GM21576 (cell line): ENCODE results near the gene GABRA1.

Experiments used
- ATAC-seq: cut with Tn5 transposase; IDR thresholded peaks from one replicate; pipeline ENCODE4 v1.9.1; 2021; ENCODE audit warnings: mild to moderate bottlenecking, moderate library complexity; ENCODE audit not compliant: unreplicated experiment

GABRA1 gene

DNA sequence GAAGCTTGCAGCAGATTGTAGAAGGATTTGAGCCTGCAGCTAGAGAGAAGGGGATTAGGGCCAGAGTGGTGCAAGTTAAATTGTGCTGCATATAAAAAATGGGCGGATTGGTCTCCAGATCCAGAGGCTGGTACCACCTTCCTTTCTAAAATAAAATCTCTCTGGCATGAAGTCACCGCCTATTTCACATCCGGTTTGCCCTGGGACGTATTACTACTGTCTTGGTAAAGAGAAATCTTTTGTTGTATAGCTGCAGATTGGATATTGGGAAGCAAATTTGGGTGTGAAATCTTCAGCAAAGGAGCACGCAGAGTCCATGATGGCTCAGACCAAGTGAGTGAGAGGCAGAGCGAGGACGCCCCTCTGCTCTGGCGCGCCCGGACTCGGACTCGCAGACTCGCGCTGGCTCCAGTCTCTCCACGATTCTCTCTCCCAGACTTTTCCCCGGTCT is at the start of gene GABRA1:
GABRA1 (plus strand) TSS at position 180 of the 451 bp plus-strand sequence. CDS start 2,691 bp downstream, outside the sequence.
- ATAC-seq = no peak

DNA sequence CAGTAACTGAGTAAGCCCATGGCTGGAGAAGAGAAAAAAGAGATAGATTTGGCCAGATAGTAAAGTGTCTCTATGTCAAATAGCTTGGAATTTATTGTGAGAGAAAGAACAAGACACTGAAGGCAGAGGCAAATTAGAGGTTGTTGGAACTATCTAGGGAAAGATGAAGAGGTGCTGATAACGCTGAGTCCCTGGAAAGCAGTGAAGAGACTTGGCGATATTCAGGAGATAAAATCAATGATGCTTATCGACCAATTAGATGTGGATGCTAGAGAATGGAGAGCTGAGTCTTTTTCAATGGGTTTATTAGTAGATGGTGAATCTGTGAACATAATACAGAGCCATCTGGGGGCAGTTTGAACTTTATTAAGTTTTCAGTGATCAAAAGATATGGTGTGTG is 48.6 kb upstream of the GABRA1 start:
- ATAC-seq = no peak

DNA sequence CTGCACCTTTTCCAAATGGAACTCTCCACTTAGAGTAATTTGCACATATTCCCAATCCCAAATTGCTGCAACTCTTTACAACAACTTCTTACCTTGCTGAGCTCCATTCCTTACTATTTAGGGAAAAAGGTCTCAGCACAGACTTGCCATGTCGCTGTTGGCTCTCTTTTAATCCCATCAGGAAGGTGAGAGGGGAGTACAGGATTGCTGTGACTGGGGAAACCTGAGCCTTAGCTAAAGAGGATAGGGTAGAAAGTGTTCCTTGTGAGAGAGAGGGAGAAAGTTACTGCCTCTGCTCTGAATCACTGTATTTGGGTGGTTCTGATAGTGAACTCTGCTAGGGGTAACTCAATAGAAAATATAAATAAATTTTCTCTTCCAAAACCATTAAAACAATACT is 43.7 kb upstream of the GABRA1 start:
- no peak for ATAC-seq

DNA sequence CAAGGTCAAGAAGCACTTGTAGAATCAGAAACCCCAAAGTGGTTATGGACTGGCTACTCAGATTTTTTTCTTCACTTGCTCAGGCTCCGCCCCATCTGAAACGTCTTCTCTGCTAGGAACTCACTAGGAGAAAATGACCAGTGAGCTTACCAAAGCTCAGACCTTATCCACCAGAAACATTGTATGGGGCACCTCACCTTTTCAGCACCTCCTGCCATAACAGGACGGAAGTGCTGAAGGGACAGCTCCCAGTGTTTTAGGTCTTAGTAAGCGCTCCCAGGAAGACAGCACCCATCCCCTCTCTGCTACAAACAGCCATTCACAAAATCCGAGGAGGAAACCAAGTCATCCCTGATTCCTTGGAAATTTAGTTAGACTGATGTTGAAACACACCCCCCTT is 1.2 kb upstream of the GABRA1 start:
- no peak for ATAC-seq

DNA sequence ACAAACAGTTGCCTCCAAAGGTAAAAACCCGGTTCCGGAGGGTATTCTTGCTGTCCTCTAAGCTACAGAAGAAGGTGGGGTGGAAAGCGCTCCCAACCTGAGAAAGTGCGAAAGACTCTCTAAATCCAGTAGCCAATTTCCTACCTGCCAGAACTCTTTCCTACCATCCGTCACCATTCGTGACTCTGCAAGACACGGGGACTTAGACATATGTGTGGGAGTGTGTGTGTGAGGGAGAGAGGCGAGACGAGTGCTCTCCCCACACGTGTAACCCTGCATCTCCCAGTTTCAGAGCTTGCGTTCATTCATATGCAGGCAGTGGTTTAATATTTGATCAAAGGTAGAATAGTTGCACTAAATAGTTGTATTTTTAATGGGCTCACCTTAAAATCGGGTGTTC is 473 bp upstream of the GABRA1 start:
- ATAC-seq = no peak

DNA sequence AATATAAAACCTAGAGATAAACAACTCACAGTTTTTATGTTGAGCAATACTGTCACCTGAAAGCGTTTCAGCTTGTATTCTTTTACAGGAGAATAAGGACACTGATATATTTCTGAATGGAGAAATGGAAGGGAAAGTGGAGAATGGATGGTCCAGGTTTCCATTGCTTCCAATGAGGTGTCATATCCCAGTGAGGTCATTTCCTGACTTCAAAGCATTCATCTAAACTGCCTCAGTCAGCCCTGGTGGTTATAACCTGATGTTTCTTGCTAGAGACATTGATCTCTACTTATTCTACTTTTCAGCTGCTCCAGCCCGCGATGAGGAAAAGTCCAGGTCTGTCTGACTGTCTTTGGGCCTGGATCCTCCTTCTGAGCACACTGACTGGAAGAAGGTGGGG is 2.6 kb downstream of the GABRA1 start:
- no peak for ATAC-seq

DNA sequence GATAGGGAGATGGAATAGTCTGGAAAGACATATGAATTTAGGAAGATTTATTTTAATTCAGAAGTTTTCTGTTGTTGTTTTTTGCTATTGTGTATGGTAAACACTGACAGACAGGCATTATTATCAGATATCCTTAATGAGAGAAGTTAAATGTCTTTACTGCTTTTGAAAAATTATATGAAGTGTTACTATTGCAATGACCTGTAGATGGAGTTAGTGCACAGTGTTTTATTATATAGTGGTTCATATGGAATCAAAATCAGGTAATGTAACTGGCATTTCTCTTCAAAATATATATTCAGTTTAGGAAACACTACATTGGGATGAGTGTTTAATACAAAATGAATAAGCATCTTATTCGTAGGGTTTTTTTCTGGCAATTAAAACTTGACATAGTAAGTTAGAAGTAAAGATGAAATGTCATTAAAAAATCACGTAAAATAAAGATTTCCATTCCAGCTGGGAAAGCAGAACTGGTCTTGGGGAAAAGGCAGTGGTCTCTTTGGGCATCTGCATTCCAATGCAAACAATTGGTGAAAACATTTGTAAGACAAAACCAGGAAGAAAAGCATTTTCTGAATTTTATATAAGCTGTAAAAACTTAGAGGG is 3.9 kb downstream of the GABRA1 start:
- no peak for ATAC-seq

DNA sequence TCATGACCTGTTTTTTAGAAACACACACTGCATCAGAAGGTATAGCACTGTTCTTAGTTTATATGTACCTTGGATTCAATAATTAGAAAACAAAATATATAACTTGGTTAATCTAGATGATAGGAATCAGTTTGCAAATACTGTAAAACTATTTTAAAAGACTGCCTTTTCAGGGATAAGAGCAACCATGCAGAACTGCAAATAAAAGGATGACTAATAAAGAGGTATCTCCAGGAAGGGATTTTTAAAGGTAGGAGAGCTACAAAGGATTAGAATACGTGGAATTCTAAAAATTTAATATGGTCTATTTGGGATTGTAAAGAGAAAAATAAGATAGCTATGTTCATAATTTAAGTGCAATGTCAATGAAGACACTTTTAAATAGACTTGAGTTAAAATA is 9.4 kb downstream of the GABRA1 start:
- ATAC-seq = no peak

DNA sequence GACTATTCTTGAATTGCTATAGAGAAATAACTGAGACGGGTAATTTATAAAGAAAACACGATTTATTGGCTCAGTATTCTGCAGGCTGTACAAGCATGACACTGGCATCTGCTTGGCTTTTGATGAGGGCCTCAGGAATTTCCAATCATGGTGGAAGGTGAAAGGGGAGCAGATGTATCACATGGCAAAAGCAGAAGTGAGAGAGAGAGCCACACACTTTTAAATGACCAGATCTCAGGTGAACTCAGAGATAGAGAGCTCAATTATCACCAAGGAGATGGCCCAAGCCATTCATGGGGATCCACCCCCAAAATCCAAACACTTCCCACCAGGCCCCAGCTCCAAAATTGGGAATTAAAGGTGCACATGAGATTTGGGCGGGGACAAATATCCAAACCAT is 15.3 kb downstream of the GABRA1 start:
- ATAC-seq = no peak

DNA sequence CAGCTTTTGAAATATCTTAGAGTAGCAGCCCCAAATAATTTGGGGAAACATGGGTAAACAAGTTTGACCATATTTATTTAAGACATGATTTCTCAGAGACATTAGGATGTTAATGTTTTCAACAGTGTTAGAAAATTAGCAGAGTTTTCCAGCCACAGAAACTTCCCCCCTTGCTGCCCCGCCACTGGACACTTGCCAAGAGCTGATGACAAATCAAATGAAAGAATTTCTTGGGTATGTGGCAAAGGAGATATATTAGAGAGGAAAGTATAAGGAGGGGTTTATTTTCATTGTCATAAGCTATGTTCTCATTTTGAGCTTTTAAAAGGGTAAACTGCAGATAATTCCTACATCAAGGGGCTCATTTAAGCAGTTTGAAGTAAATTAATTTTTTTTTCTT is 15.9 kb downstream of the GABRA1 start:
- ATAC-seq = no peak

DNA sequence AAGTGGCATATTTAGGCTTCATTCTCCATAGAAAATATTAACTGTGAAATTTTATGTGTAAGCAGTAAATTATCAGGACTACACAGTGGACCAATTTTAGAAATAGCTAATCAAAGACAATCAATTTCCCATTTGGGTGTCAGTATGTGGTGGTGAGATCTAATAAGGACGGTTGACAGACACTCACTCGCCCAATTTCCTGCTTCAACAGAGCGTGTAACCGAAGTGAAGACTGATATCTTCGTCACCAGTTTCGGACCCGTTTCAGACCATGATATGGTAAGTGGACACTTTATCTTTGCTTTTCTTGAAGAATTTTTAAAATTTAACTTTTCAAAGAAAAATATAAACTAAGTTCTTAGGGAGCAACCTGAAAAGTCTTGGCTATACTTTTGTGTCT is 17.6 kb downstream of the GABRA1 start:
- no peak for ATAC-seq

DNA sequence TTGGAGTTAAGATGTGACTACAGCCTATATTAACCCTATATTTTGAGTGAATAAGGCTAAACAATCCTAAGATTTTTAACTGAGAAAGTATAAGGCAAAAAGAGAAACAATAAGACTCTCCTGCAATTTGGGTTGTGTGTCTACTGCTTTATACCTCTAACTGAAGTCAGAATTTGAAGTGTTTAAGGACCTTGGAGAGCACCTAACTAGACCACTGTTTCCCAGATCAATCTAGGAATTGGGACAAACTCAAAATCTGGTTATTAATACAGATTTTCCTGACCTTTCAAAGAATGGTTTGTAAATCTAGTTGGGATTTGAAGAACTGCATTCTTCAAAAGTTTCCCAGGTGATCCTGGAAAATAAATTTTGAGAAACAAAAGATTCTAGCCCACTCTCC is 42.1 kb downstream of the GABRA1 start:
- ATAC-seq = no peak

DNA sequence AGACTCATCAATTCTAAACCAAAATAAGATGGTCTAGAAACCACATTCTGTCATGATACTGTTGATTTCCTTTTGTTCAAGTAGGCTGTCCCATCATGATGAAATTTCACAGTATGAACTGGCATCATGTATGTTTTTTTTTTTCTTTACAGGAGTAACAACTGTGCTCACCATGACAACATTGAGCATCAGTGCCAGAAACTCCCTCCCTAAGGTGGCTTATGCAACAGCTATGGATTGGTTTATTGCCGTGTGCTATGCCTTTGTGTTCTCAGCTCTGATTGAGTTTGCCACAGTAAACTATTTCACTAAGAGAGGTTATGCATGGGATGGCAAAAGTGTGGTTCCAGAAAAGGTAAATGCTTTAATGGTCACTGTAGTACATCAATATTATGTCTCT is 47.6 kb downstream of the GABRA1 start:
- ATAC-seq = no peak

DNA sequence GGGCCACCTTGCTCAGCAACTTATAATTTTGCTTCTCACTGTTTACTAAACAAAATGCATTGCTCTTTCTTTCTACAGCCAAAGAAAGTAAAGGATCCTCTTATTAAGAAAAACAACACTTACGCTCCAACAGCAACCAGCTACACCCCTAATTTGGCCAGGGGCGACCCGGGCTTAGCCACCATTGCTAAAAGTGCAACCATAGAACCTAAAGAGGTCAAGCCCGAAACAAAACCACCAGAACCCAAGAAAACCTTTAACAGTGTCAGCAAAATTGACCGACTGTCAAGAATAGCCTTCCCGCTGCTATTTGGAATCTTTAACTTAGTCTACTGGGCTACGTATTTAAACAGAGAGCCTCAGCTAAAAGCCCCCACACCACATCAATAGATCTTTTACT is 49.1 kb downstream of the GABRA1 start:
- ATAC-seq = no peak

DNA sequence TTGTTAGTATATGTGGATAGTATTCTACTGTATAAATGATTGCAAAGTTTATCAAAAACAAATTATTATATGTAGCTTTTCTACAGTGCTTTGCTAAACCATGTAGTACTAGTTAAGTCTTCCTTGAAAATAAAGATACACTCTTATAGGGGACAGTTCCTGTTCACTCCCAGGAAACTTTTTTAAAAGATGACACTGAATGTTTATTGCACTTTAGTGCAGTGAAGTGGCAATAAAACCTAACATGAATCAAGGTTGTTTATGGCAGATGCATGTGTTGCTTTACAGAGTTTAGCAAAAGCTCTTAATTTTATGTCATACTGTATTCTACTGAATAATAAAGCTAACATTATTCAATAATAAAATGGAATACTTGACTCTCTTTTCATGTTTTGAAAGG is 51.7 kb downstream of the GABRA1 start:
- no peak for ATAC-seq

DNA sequence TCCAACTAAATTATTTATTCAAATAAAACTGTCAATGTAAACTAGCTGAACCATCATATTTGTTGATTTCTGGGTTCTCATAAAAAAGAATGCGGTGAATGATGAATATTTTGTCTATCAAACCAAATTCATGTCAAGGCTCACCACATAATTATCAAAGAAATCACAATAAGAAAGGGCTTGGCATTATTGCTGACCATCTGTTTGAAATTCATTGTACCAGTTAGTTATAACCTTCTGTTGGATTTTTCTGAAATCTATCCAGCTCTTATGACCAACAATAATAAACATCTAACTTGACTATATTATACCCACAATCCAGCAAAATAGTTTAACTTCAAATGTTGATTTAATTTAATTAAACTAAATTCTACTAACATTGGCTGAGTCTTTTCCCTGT is 53.1 kb downstream of the GABRA1 start:
- ATAC-seq = no peak

DNA sequence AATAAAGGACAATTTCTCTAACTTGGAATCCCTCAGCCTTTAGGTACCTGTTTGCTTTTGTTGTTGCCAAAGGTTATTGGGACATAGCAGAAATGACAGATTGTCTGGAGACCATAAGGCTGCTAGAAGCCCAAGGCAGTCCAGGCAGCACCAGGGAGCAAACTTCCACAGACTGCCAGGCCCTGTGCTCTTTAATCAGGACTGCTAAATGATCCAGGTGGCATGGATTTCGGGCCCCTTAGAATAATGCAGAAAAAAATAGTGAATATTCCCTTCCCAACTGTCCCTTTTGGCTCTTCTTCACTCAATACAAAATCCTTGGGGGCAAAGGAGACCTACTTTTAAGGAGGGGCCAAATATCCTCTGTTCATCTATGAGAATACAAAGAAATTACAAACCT is 73.9 kb downstream of the GABRA1 start:
- ATAC-seq = no peak

DNA sequence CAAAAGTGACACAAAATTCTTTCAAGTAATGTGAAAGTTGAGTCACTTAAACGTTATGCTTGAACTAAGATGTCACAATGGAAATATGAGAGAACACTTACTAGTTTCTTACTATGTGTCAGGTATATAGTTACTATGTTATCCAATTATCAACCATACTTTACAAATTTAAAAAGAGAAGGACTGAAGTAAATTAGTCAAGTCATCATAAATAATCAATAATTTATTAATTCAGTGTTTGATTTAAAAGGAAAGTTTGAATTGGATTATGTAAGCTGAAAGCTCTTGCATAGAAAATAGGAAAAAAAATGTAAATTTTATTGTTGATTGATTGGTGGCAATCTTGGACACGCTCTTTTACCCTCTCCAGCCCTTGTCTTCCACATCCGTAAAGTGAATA is 76.3 kb downstream of the GABRA1 start:
- ATAC-seq = no peak

DNA sequence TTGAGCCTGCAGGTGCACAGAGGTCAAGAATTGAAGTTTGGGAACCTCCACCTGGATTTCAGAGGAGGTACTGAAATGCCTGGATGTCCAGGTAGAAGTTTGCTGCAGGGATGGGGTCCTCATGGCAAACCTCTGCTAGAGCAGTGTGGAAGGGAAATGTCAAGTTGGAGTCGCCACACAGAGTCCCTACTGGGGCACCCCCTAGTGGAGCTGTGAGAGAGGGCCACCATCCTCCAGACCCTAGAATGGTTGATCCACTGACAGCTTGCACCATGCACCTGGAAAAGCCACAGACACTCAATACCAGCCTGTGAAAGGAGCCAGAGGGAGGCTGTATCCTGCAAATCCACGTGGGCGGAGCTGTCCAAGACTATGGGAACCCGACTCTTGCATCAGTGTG is 78.0 kb downstream of the GABRA1 start:
- no peak for ATAC-seq

DNA sequence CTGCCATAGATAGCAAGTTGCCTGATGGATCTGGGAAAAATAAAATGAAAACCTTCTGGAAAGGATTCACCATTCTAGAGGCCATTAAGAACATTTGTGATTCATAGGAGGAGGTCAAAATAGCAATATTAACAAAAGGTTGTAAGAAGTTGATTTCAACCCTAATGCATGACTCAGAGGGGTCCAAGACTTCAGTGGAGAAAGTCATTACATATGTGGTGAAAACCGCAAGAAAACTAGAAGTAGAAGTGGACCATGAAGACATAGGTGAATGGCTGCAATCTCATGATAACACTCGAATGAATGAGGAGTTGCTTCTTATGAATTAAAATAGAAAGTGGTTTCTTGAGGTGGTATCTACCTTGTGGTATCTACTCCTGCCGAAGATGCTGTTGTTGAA is 86.6 kb downstream of the GABRA1 start:
- ATAC-seq = no peak

DNA sequence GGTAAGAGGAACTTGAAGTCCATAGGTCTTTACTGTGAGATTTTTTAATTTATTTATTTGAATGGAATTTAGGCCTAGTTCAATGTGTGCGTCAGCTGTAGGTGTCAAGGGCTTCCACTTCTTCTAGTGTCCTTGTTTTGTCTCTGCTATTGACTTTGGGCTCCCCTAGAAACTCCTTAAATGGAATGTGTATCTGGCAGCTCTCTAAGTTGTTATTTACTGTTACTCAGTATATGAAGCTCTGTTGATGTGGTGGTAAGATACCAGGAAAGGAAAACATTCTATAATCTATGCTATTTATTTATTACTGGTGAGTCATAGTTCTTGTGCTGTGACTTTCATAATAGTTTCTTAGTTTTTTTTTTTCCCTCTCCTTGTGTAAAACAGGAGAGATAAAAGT is 97.1 kb downstream of the GABRA1 start:
- ATAC-seq = no peak

DNA sequence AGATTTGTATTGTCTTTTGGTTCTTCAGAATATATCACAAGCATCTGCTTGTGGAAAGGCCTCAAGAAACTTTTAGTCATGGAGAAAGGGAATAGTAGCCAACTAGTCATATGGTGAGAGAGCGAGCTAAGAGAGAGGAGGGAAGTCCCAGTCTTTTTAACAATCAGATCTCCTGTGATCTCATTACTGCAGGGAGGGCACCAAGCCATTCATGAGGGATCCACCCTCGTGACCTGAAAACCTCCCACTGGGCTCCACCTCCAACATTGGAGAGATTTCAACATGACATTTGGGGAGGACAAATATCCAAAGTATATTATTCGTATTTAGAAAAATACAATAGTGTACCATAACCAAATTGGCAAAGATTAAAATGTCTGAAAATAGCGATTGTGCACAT is 99.0 kb downstream of the GABRA1 start:
- no peak for ATAC-seq
